HCT116 (cell line): ENCODE measurements around the gene UNC80. TPM values are rescaled to one million over a fixed set of nuclear protein-coding genes. Genes with fewer than 3 reads are reported as not detected.

Source experiments
- ATAC-seq: fragments of 200-7000 bp; cut with Tn5 transposase; 2 replicates; pipeline ENCODE4 v1.9.1; 2020; ENCODE audit warnings: mild to moderate bottlenecking, moderate library complexity
- BruUV-seq: library from RNA; stranded (reverse); fragments of 400-500 nt; replicated peaks from 2 replicates; lab custom pipeline; 2021; lab: Mats Ljungman, UMichigan
- CTCF ChIA-PET: fragments of 300-600 bp; sonication (Branson Sonifier 250); formaldehyde crosslinking; loops from one replicate; lab custom pipeline; 2021; ENCODE audit warnings: antibody characterized with exemption; lab: Charles Lee
- POLR2A ChIA-PET: fragments of 300-600, 350-600 bp; sonication (Branson Sonifier 250); formaldehyde crosslinking; loops from one replicate; lab custom pipeline; 2021; ENCODE audit warnings: antibody characterized with exemption; lab: Charles Lee
- RAD21 ChIA-PET, 2 experiments: fragments of 300-600 bp; sonication (Branson Sonifier 250); formaldehyde crosslinking; loops; one replicate each; lab custom pipeline; 2023; ENCODE audit warnings: low total read pairs in 2 of 2; ENCODE audit not compliant: uncharacterized antibody in 2 of 2, unreplicated experiment in 2 of 2, low non-redundant PET in 1 of 2; lab: Charles Lee
- DNase-seq: peaks from one replicate; pipeline ENCODE4 v3.0.0-alpha.2; 2010; ENCODE audit warnings: low read depth, low spot score
- H2AFZ ChIP-seq: fragments of 200-600 bp; shearing (Covaris generic), sonication (generic); 2 replicates; pipeline ENCODE4 v1.6.1; 2017; ENCODE audit warnings: low read depth, mixed run types, mixed read lengths, antibody characterized with exemption, low read length; ENCODE audit not compliant: poor library complexity, severe bottlenecking
- H3K27ac ChIP-seq: 2 replicates; pipeline ENCODE4 v1.5.1; 2012; ENCODE audit warnings: low read depth, low read length
- H3K27me3 ChIP-seq: fragments of 200-600 bp; sonication (generic); 2 replicates; pipeline ENCODE4 v1.6.1; 2016; ENCODE audit warnings: mixed run types, low read length, mixed read lengths; ENCODE audit not compliant: insufficient read depth
- H3K36me3 ChIP-seq, 2 experiments: fragments of 200-500 bp in 1 of 2; fragments of 200-600 bp in 1 of 2; sonication (Bioruptor generic) in 1 of 2; sonication (generic) in 1 of 2; 2 replicates each; pipeline versions ENCODE4 v1.5.1 to v1.6.1; 2014 to 2016; ENCODE audit warnings: low read length in 2 of 2, inconsistent platforms in 1 of 2, mixed read lengths in 1 of 2, mixed run types in 1 of 2; ENCODE audit not compliant: insufficient read depth in 2 of 2, control insufficient read depth in 1 of 2
- H3K4me1 ChIP-seq, 2 experiments: fragments of 200-600 bp in 1 of 2; sonication (generic) in 1 of 2; 2 replicates each; pipeline versions ENCODE4 v1.5.1 to v1.6.1; 2012 to 2017; ENCODE audit warnings: low read length in 2 of 2, inconsistent platforms in 1 of 2, mild to moderate bottlenecking in 1 of 2, mixed read lengths in 1 of 2, mixed run types in 1 of 2, moderate library complexity in 1 of 2; ENCODE audit not compliant: insufficient read depth in 2 of 2, control insufficient read depth in 1 of 2
- H3K4me2 ChIP-seq: fragments of 200-600 bp; sonication (generic); 2 replicates; pipeline ENCODE4 v1.6.1; 2017; ENCODE audit warnings: mixed run types, low read length, mixed read lengths
- H3K4me3 ChIP-seq, 2 experiments: fragments of 200-600 bp in 1 of 2; sonication (generic) in 1 of 2; replicated peaks in 1 of 2; 2 replicates each; pipeline ENCODE4 v1.5.1; 2011 to 2016; ENCODE audit warnings: low read length in 2 of 2, control low read depth in 1 of 2, low read depth in 1 of 2, mild to moderate bottlenecking in 1 of 2, mixed read lengths in 1 of 2, mixed run types in 1 of 2
- H3K79me2 ChIP-seq: fragments of 200-600 bp; sonication (generic); 2 replicates; pipeline ENCODE4 v1.6.1; 2017; ENCODE audit warnings: mild to moderate bottlenecking, mixed run types, low read length, moderate library complexity, mixed read lengths; ENCODE audit not compliant: insufficient read depth
- H3K9ac ChIP-seq: fragments of 200-600 bp; sonication (generic); 2 replicates; pipeline ENCODE4 v1.6.1; 2016; ENCODE audit warnings: low read length, mixed read lengths
- H3K9me2 ChIP-seq: fragments of 200-600 bp; sonication (generic), shearing (Covaris generic); 2 replicates; pipeline ENCODE4 v1.6.1; 2017; ENCODE audit warnings: mixed run types, mild to moderate bottlenecking, moderate library complexity; ENCODE audit not compliant: insufficient read depth
- H3K9me3 ChIP-seq, 2 experiments: fragments of 200-500 bp in 1 of 2; fragments of 200-600 bp in 1 of 2; sonication (Bioruptor generic) in 1 of 2; sonication (generic) in 1 of 2; 2 replicates each; pipeline ENCODE4 v1.6.1; 2014 to 2017; ENCODE audit warnings: low read length in 2 of 2, mixed read lengths in 2 of 2, inconsistent platforms in 1 of 2, low read depth in 1 of 2, mild to moderate bottlenecking in 1 of 2, mixed run types in 1 of 2, moderate library complexity in 1 of 2; ENCODE audit not compliant: control insufficient read depth in 1 of 2, insufficient read depth in 1 of 2
- H4K20me1 ChIP-seq: fragments of 200-600 bp; sonication (generic), shearing (Covaris generic); 2 replicates; pipeline ENCODE4 v1.6.1; 2017; ENCODE audit warnings: mixed run types, mild to moderate bottlenecking, moderate library complexity; ENCODE audit not compliant: insufficient read depth
- ELF1 ChIP-seq: IDR thresholded peaks from 2 replicates; pipeline ENCODE4 v1.6.1; 2012; ENCODE audit warnings: low read depth, borderline replicate concordance
- EZH2 ChIP-seq: fragments of 200-600 bp; sonication (generic); IDR thresholded peaks from 2 replicates; pipeline ENCODE4 v1.6.1; 2017; ENCODE audit warnings: antibody characterized with exemption, mixed run types
- SIN3A ChIP-seq: IDR thresholded peaks from 2 replicates; pipeline ENCODE4 v1.6.1; 2012; ENCODE audit warnings: low read depth
- SP1 ChIP-seq: IDR thresholded peaks from 2 replicates; pipeline ENCODE4 v1.6.1; 2012; ENCODE audit warnings: low read depth
- SRF ChIP-seq: IDR thresholded peaks from 2 replicates; pipeline ENCODE4 v1.6.1; 2012; ENCODE audit warnings: low read depth
- intact Hi-C: fragments of 100-400 bp; cut with micrococcal nuclease; formaldehyde crosslinking; loops from 2 replicates; pipeline ENCODE4 v1.10.0; 2022
- total RNA-seq: library from RNA; stranded (reverse); gene quantifications from one replicate; pipeline ENCODE4 v1.2.1, GENCODE V29; 2021; ENCODE audit not compliant: unreplicated experiment
- TF ChIP-seq, protein P1 (sequence below): IDR thresholded peaks from 2 replicates; pipeline ENCODE4 v1.6.1; 2012
- TF ChIP-seq, protein P2 (sequence below): IDR thresholded peaks from 2 replicates; pipeline ENCODE4 v1.6.1; 2012; ENCODE audit warnings: low read depth
- TF ChIP-seq, protein P3 (sequence below), 3 experiments: fragments of 200-600 bp in 1 of 3; sonication (generic) in 1 of 3; IDR thresholded peaks in 2 of 3; conservative IDR thresholded peaks in 1 of 3; 2 replicates each; pipeline ENCODE4 v1.5.1; 2012 to 2017; ENCODE audit warnings: low read depth in 2 of 3, low read length in 2 of 3, antibody characterized with exemption in 1 of 3, borderline replicate concordance in 1 of 3, control low read depth in 1 of 3, mild to moderate bottlenecking in 1 of 3, mixed read lengths in 1 of 3, mixed run types in 1 of 3, moderate library complexity in 1 of 3; ENCODE audit not compliant: insufficient read depth in 1 of 3

UNC80 gene
- total RNA-seq, 1 experiment from 2014 or later, result not detected

DNA sequence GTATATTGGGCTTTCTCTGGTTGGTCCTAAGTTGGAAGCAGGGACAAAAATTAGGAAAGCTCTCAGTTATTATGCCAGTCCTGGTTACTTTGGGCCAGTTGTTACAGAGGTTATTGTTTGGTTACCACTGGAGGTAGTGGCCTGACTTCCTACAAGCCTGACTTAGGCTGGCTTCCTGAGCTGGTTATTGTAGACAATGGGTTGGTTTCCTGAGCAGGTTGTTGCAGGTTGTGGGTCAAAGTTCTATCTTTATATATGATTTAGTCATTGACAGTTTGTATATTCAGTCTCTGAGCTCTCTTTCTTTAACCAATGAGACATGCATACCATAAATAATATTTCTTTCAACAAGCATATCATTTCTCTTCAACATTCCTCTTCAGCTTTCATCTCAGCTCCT is 172.1 kb downstream of the UNC80 start:
- Histone ChIP-seq H3K4me2 (no peak overlapping the region), H3K36me3 (no peaks in the 10 kb centered on the region), H3K9me2 (no peaks in the 10 kb centered on the region), H3K9ac (no peak overlapping the region), H3K9me3 (no peaks in the 10 kb centered on the region), H3K27ac (no peak overlapping the region), H3K27me3 (no peaks in the 10 kb centered on the region)
- BruUV-seq, result no TSS peak
- intact Hi-C loops, result no loop called here
- POLR2A ChIA-PET, result no interaction called here
- TF ChIP-seq EZH2, result no peak
- TF ChIP-seq, all 23 proteins: peak for 0
- ChIA-PET CTCF (interaction anchor here (1.1 kb wide), 1 partner anchor 17 kb away, joined by 4 read pairs; no protein-coding TSS in a partner anchor), RAD21 (no interaction called here)
- Histone ChIP-seq H3K79me2 (no peaks in the 10 kb centered on the region), H3K4me1 (no peaks in the 10 kb centered on the region; a peak in 1 of 4 replicates), H2AFZ (no peak overlapping the region), H4K20me1 (no peaks in the 10 kb centered on the region), H3K4me3 (no peak overlapping the region)
- no peak for DNase-seq
- ATAC-seq, result no peak

DNA sequence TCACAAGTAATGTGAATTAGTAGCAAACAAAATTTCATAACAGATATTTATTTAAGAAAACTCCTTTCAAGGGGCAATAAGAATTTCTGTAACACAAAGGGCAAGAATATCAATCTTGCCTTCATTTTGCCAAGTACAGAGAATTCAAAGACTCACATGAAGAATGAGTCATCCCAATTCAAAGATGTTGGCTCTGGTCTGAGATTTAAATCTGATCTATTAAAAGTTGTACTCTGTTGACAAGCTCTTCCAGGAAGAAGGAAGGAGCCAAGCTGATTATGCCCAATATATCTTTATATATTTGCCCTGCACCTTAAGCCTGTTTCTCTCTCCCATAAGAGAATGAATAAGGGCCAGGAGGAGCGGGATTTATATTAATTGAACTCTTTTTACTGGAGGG is 174.9 kb downstream of the UNC80 start:
- Histone ChIP-seq H3K9ac (no peak overlapping the region), H3K9me3 (no peaks in the 10 kb centered on the region), H3K4me1 (no peaks in the 10 kb centered on the region; a peak in 1 of 4 replicates), H3K4me2 (no peak overlapping the region), H3K9me2 (no peaks in the 10 kb centered on the region), H3K27ac (no peak overlapping the region), H3K27me3 (no peaks in the 10 kb centered on the region), H4K20me1 (no peaks in the 10 kb centered on the region), H3K4me3 (no peak overlapping the region), H2AFZ (no peak overlapping the region), H3K79me2 (no peaks in the 10 kb centered on the region), H3K36me3 (no peaks in the 10 kb centered on the region)
- ChIA-PET RAD21 (no interaction called here), POLR2A (no interaction called here), CTCF (interaction anchor here (3.6 kb wide), 1 partner anchor 14 kb away, joined by 14 read pairs; no protein-coding TSS in a partner anchor)
- DNase-seq (no peak), ATAC-seq (no peak)
- no TSS peak for BruUV-seq
- TF ChIP-seq SRF (no peak), SIN3A (no peak), EZH2 (no peak), SP1 (no peak), ELF1 (no peak)
- TF ChIP-seq, protein P1, sequence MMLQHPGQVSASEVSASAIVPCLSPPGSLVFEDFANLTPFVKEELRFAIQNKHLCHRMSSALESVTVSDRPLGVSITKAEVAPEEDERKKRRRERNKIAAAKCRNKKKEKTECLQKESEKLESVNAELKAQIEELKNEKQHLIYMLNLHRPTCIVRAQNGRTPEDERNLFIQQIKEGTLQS, result no peak
- TF ChIP-seq, protein P2, sequence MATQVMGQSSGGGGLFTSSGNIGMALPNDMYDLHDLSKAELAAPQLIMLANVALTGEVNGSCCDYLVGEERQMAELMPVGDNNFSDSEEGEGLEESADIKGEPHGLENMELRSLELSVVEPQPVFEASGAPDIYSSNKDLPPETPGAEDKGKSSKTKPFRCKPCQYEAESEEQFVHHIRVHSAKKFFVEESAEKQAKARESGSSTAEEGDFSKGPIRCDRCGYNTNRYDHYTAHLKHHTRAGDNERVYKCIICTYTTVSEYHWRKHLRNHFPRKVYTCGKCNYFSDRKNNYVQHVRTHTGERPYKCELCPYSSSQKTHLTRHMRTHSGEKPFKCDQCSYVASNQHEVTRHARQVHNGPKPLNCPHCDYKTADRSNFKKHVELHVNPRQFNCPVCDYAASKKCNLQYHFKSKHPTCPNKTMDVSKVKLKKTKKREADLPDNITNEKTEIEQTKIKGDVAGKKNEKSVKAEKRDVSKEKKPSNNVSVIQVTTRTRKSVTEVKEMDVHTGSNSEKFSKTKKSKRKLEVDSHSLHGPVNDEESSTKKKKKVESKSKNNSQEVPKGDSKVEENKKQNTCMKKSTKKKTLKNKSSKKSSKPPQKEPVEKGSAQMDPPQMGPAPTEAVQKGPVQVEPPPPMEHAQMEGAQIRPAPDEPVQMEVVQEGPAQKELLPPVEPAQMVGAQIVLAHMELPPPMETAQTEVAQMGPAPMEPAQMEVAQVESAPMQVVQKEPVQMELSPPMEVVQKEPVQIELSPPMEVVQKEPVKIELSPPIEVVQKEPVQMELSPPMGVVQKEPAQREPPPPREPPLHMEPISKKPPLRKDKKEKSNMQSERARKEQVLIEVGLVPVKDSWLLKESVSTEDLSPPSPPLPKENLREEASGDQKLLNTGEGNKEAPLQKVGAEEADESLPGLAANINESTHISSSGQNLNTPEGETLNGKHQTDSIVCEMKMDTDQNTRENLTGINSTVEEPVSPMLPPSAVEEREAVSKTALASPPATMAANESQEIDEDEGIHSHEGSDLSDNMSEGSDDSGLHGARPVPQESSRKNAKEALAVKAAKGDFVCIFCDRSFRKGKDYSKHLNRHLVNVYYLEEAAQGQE, result no peak
- TF ChIP-seq, protein P3, sequence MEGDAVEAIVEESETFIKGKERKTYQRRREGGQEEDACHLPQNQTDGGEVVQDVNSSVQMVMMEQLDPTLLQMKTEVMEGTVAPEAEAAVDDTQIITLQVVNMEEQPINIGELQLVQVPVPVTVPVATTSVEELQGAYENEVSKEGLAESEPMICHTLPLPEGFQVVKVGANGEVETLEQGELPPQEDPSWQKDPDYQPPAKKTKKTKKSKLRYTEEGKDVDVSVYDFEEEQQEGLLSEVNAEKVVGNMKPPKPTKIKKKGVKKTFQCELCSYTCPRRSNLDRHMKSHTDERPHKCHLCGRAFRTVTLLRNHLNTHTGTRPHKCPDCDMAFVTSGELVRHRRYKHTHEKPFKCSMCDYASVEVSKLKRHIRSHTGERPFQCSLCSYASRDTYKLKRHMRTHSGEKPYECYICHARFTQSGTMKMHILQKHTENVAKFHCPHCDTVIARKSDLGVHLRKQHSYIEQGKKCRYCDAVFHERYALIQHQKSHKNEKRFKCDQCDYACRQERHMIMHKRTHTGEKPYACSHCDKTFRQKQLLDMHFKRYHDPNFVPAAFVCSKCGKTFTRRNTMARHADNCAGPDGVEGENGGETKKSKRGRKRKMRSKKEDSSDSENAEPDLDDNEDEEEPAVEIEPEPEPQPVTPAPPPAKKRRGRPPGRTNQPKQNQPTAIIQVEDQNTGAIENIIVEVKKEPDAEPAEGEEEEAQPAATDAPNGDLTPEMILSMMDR (IDR thresholded peaks at IDR 0.05 in 2 of 3, conservative IDR thresholded peaks at IDR 0.05 in 1 of 3; ENCODE audit: borderline replicate concordance in 1 of 3, insufficient read depth in 1 of 3, low read depth in 2 of 3, low read length in 2 of 3), result no peak
- intact Hi-C loops, result no loop called here
